Fibroblast of the aortic adventitia (primary cell): Measurements from ENCODE around the gene ESR1. TPM values are rescaled to one million over a fixed set of nuclear protein-coding genes. Genes with fewer than 3 reads are reported as not detected.

Experiments
- DNase-seq: peaks from one replicate; pipeline ENCODE4 v3.0.0-alpha.2; 2010; ENCODE audit warnings: low read depth
- H3K4me3 ChIP-seq: 2 replicates; pipeline ENCODE4 v1.5.1; 2011; ENCODE audit warnings: low read depth, mild to moderate bottlenecking, control low read depth, low read length, moderate library complexity
- CTCF ChIP-seq: IDR thresholded peaks from 2 replicates; pipeline ENCODE4 v1.5.1; 2011; ENCODE audit warnings: mild to moderate bottlenecking, low read length, control low read depth, inconsistent platforms; ENCODE audit not compliant: insufficient read depth
- total RNA-seq: library from RNA; depleted of rRNA; stranded (reverse); fragments of >200 nt; gene quantifications from 2 replicates; pipeline ENCODE4 v1.2.3, GENCODE V29; 2012; ENCODE audit warnings: low replicate concordance

The ESR1 gene
- total RNA-seq, 1 donor: 2.7 TPM

GRCh38 chr6:152155792-152156191, 348.3 kb downstream of the ESR1 start:
- H3K4me3 ChIP-seq: no peak overlapping the region

GRCh38 chr6:152160346-152160745, 352.9 kb downstream of the ESR1 start:
- no peak for TF ChIP-seq CTCF
- DNase-seq: no peak
- no peak overlapping the region for H3K4me3 ChIP-seq

More at GRCh38 chr6:152155792-152156191, 348.3 kb downstream of the ESR1 start:
- no peak for TF ChIP-seq CTCF
- DNase-seq: no peak

GRCh38 chr6:152161501-152161900, 354.0 kb downstream of the ESR1 start:
- peak; percentile 30 for DNase-seq
- no peak overlapping the region for H3K4me3 ChIP-seq
- TF ChIP-seq CTCF: no peak

GRCh38 chr6:152164957-152165356, 357.5 kb downstream of the ESR1 start:
- no peak overlapping the region for H3K4me3 ChIP-seq

GRCh38 chr6:152166497-152166896, 359.0 kb downstream of the ESR1 start:
- no peak for TF ChIP-seq CTCF
- no peak for DNase-seq
- H3K4me3 ChIP-seq: no peak overlapping the region

More at GRCh38 chr6:152164957-152165356, 357.5 kb downstream of the ESR1 start:
- no peak for DNase-seq
- TF ChIP-seq CTCF: no peak

- TF ChIP-seq CTCF: no peak
- no peak for DNase-seq
- no peak overlapping the region for H3K4me3 ChIP-seq
Observed at GRCh38 chr6:152166897-152167296, 359.4 kb downstream of the ESR1 start.

- no peak for TF ChIP-seq CTCF
- DNase-seq: no peak
- H3K4me3 ChIP-seq: no peak overlapping the region
Observed at GRCh38 chr6:152167641-152168603, 360.4 kb downstream of the ESR1 start.
